ENCODE results near the gene HTR4. TPM values are rescaled to one million over a fixed set of nuclear protein-coding genes. Genes with fewer than 3 reads are reported as not detected.
"Not testable (repeated sequence)": the region's sequence is repeated elsewhere in the genome, so short reads cannot be mapped to it uniquely, and the experiment has no call there.

HTR4 gene
- total and polyA plus RNA-seq, 2 donors (not counting 1 experiment from before 2014, with no cell fraction given) = not detected

- no peak overlapping the region for H3K4me2 ChIP-seq (ENCODE audit: extremely low read depth, insufficient read depth, low read length)
- H3K36me3 ChIP-seq (ENCODE audit: control insufficient read depth, insufficient read depth, low read length) = no peaks in the 10 kb centered on the region
- H2AFZ ChIP-seq (ENCODE audit: low read length) = no peak overlapping the region
- DNase-seq (ENCODE audit: low read depth in 2 of 2) = peak; percentile 50 to 83
- no peaks in the 10 kb centered on the region for H3K4me1 ChIP-seq (ENCODE audit: control insufficient read depth, extremely low read depth, insufficient read depth, low read length)
- no peaks in the 10 kb centered on the region for H3K79me2 ChIP-seq (ENCODE audit: control insufficient read depth, insufficient read depth, low read length)
- H3K27me3 ChIP-seq (ENCODE audit: control insufficient read depth, insufficient read depth, low read length) = no peaks in the 10 kb centered on the region
- no peaks in the 10 kb centered on the region for H3K9me3 ChIP-seq (ENCODE audit: control insufficient read depth, insufficient read depth, low read depth, low read length)
- no peaks in the 10 kb centered on the region for H4K20me1 ChIP-seq (ENCODE audit: control insufficient read depth, extremely low read depth, insufficient read depth, low read length)
- no peak overlapping the region for H3K27ac ChIP-seq (ENCODE audit: insufficient read depth, low read length)
- H3K4me3 ChIP-seq (replicated peaks in 1 of 4; ENCODE audit: control extremely low read depth in 1 of 4, insufficient read depth in 1 of 4, low read depth in 3 of 4, low read length in 4 of 4) = no peak overlapping the region
- no peak overlapping the region for H3K9ac ChIP-seq (ENCODE audit: insufficient read depth, low read length)
- no peak for TF ChIP-seq CTCF (conservative IDR thresholded peaks at IDR 0.05 in 1 of 2, IDR thresholded peaks at IDR 0.05 in 1 of 2; ENCODE audit: low read depth in 1 of 2, low read length in 2 of 2)
- TF ChIP-seq EZH2 (IDR thresholded peaks at IDR 0.05; ENCODE audit: low read length, missing control alignments) = no peak
Observed at GRCh38 chr5:148474025-148474511, 180.3 kb downstream of the HTR4 start.

- H3K9ac ChIP-seq (ENCODE audit: insufficient read depth, low read length) = no peak overlapping the region
- TF ChIP-seq CTCF (conservative IDR thresholded peaks at IDR 0.05 in 1 of 2, IDR thresholded peaks at IDR 0.05 in 1 of 2; ENCODE audit: low read depth in 1 of 2, low read length in 2 of 2) (no peak), EZH2 (IDR thresholded peaks at IDR 0.05; ENCODE audit: low read length, missing control alignments) (no peak)
- no peak overlapping the region for H3K4me3 ChIP-seq (replicated peaks in 1 of 4; ENCODE audit: control extremely low read depth in 1 of 4, insufficient read depth in 1 of 4, low read depth in 3 of 4, low read length in 4 of 4)
- H3K36me3 ChIP-seq (ENCODE audit: control insufficient read depth, insufficient read depth, low read length) = no peaks in the 10 kb centered on the region
- no peak overlapping the region for H3K27ac ChIP-seq (ENCODE audit: insufficient read depth, low read length)
- no peaks in the 10 kb centered on the region for H4K20me1 ChIP-seq (ENCODE audit: control insufficient read depth, extremely low read depth, insufficient read depth, low read length)
- no peak overlapping the region for H2AFZ ChIP-seq (ENCODE audit: low read length)
- H3K4me2 ChIP-seq (ENCODE audit: extremely low read depth, insufficient read depth, low read length) = no peak overlapping the region
- no peaks in the 10 kb centered on the region for H3K27me3 ChIP-seq (ENCODE audit: control insufficient read depth, insufficient read depth, low read length)
- H3K4me1 ChIP-seq (ENCODE audit: control insufficient read depth, extremely low read depth, insufficient read depth, low read length) = no peaks in the 10 kb centered on the region
- H3K79me2 ChIP-seq (ENCODE audit: control insufficient read depth, insufficient read depth, low read length) = no peaks in the 10 kb centered on the region
- no peaks in the 10 kb centered on the region for H3K9me3 ChIP-seq (ENCODE audit: control insufficient read depth, insufficient read depth, low read depth, low read length)
- DNase-seq (ENCODE audit: low read depth in 2 of 2) = peak; percentile 46 to 48
Observed at GRCh38 chr5:148471379-148471778, 182.9 kb downstream of the HTR4 start.

- H3K9ac ChIP-seq (ENCODE audit: insufficient read depth, low read length) = no peak overlapping the region
- no peak overlapping the region for H3K4me2 ChIP-seq (ENCODE audit: extremely low read depth, insufficient read depth, low read length)
- H3K27ac ChIP-seq (ENCODE audit: insufficient read depth, low read length) = no peak overlapping the region
- no peak for TF ChIP-seq CTCF (conservative IDR thresholded peaks at IDR 0.05 in 1 of 2, IDR thresholded peaks at IDR 0.05 in 1 of 2; ENCODE audit: low read depth in 1 of 2, low read length in 2 of 2)
- H3K4me1 ChIP-seq (ENCODE audit: control insufficient read depth, extremely low read depth, insufficient read depth, low read length) = no peaks in the 10 kb centered on the region
- no peaks in the 10 kb centered on the region for H3K27me3 ChIP-seq (ENCODE audit: control insufficient read depth, insufficient read depth, low read length)
- H4K20me1 ChIP-seq (ENCODE audit: control insufficient read depth, extremely low read depth, insufficient read depth, low read length) = no peaks in the 10 kb centered on the region
- no peak overlapping the region for H2AFZ ChIP-seq (ENCODE audit: low read length)
- H3K36me3 ChIP-seq (ENCODE audit: control insufficient read depth, insufficient read depth, low read length) = no peaks in the 10 kb centered on the region
- H3K4me3 ChIP-seq (replicated peaks in 1 of 4; ENCODE audit: control extremely low read depth in 1 of 4, insufficient read depth in 1 of 4, low read depth in 3 of 4, low read length in 4 of 4) = no peak overlapping the region
- no peaks in the 10 kb centered on the region for H3K79me2 ChIP-seq (ENCODE audit: control insufficient read depth, insufficient read depth, low read length)
- H3K9me3 ChIP-seq (ENCODE audit: control insufficient read depth, insufficient read depth, low read depth, low read length) = no peaks in the 10 kb centered on the region
- peak; percentile 83 to 89 for DNase-seq (ENCODE audit: low read depth in 2 of 2)
Observed at GRCh38 chr5:148469501-148469935, 184.8 kb downstream of the HTR4 start.

- not testable (repeated sequence) for H3K79me2 ChIP-seq (ENCODE audit: control insufficient read depth, insufficient read depth, low read length); H3K27me3 ChIP-seq (ENCODE audit: control insufficient read depth, insufficient read depth, low read length); H3K27ac ChIP-seq (ENCODE audit: insufficient read depth, low read length); H3K36me3 ChIP-seq (ENCODE audit: control insufficient read depth, insufficient read depth, low read length); H3K4me1 ChIP-seq (ENCODE audit: control insufficient read depth, extremely low read depth, insufficient read depth, low read length); H3K9ac ChIP-seq (ENCODE audit: insufficient read depth, low read length); H3K4me3 ChIP-seq (replicated peaks in 1 of 4; ENCODE audit: control extremely low read depth in 1 of 4, insufficient read depth in 1 of 4, low read depth in 3 of 4, low read length in 4 of 4); H4K20me1 ChIP-seq (ENCODE audit: control insufficient read depth, extremely low read depth, insufficient read depth, low read length); DNase-seq (ENCODE audit: low read depth in 2 of 2); H3K4me2 ChIP-seq (ENCODE audit: extremely low read depth, insufficient read depth, low read length); H3K9me3 ChIP-seq (ENCODE audit: control insufficient read depth, insufficient read depth, low read depth, low read length); H2AFZ ChIP-seq (ENCODE audit: low read length)
Observed at GRCh38 chr5:148468746-148469145, 185.6 kb downstream of the HTR4 start.
